K562 treated with DMSO at 1 percent for 4 hours (cell line): ENCODE results near the gene CDY2A. TPM values are rescaled to one million over a fixed set of nuclear protein-coding genes. Genes with fewer than 3 reads are reported as not detected.

Experiments
- total RNA-seq: library from RNA; unstranded; fragments of 300-600 nt; gene quantifications from 2 replicates; pipeline ENCODE4 v1.2.3, GENCODE V29; 2022; ENCODE audit not compliant: insufficient read depth

CDY2A gene
- total RNA-seq = not detected in 2 replicates

GRCh38 chrY:18025487-18025886, at the start of gene CDY2A:
TSS of gene CDY2A (plus strand) at chrY:18025787. CDS start at chrY:18026115, 328 bp downstream.

Other genes with a start within 250 kb of the CDY2A start
- not detected in 2 replicates for gene CDY2B, start 145.6 kb upstream of the CDY2A start, total RNA-seq